ENCODE data around the gene ARHGEF37.
"Not testable (repeated sequence)": the region's sequence is repeated elsewhere in the genome, so short reads cannot be mapped to it uniquely, and the experiment has no call there.

Gene ARHGEF37

GRCh38 chr5:149564542-149565140, 16.7 kb upstream of the ARHGEF37 start:
- DNase-seq: not testable (repeated sequence)

GRCh38 chr5:149567226-149567625, 14.1 kb upstream of the ARHGEF37 start:
- DNase-seq: no peak

GRCh38 chr5:149572170-149572569, 9.1 kb upstream of the ARHGEF37 start:
- no peak for DNase-seq

- no peak for DNase-seq
These were observed 8.6 kb upstream of the ARHGEF37 start for GRCh38 chr5:149572576-149573231.

- no peak for DNase-seq
These were observed 6.2 kb upstream of the ARHGEF37 start for GRCh38 chr5:149575131-149575530.

DNA sequence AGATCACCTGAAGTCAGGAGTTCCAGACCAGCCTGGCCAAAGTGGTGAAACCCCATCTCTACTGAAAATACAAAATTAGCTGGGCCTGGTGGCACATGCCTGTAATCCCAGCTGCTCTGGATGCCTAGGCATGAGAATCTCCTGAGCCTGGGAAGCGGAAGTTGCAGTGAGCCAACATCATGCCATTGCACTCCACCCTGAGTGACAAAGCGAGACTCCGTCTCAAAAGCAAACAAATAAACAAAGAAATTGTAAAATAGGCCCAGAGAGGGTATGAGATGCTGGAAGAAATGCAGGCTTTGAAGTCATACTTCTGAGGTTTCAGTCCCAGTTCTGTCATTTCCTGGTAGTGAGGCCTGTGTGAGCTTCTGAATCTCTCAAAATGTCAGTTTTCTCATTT, 5.3 kb upstream of the ARHGEF37 start:
- DNase-seq: no peak

DNA sequence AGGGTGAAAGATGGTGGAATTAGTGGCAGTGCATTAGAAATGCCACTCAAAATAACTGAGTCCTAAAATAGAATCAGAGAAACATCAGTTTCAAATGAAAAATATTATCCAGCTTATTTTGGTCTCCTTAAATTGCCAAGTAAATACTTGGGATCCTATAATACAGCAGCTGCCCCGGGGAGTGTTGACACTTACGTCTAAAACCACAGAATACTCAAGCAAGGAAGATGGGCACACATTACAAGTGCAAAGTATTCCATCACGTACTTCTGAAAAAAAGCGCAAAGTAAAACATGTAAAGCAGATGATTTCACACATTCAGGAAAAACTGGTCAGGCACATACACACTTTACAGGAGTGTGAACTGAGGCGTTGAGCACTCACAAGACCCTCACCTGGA, 2.4 kb upstream of the ARHGEF37 start:
- no peak for DNase-seq

DNA sequence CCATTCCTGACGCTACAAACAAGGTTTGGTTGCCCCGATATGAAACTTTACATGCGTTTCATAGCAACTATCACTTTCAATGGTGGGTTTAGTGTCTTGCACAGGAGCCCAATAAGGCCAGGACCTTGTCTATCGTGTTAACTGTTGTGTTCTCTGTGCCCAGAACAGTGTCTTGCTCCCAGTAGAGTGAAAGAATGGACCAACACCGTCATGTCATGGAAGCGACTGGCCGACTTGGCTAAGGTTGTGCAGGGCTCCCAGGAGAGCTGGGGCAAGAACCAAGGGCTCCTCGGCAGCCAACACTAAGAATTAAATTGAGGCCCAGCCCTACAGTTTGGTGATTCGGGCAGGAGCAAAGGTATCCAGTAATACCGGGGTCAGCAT, 498 bp upstream of the ARHGEF37 start:
- no peak for DNase-seq

DNA sequence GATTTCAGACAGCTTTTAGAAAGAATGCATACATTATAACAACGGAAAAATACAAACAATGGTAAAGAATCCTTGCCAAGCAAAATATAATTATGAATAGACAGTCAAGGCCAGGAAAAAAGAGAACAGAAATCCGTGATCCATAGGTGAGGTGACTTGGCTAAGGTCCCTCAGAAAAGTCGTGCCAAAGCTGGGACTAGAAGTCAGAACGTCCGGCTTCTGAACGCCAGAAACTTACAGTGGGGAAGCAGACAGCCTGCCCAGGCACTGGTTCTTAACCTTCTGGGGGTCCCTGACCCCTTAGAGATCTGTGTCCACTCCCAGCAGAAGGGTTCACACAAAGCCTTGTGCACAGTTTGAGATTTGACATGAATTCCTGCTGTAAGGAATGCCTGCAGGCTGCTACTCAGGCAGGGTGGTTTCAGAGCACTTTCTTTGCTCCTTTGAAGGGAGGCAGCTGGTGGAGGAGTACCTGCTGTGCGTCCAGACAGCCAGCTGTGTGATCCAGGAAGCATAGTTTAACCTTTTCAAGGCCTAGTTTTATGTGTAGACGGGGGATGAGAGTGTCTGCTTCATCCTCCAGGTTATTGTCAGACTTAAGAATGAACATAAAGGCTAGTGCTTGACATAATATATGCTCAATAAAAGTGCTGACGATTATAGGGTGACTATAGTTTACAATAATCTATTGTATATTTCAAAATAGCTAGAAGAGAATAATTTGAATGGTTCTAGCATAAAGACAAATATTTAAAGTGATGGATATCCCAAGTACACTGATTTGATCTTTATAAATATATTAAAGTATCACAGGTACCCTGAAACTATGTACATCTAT, 852 bp downstream of the ARHGEF37 start:
- DNase-seq: no peak

DNA sequence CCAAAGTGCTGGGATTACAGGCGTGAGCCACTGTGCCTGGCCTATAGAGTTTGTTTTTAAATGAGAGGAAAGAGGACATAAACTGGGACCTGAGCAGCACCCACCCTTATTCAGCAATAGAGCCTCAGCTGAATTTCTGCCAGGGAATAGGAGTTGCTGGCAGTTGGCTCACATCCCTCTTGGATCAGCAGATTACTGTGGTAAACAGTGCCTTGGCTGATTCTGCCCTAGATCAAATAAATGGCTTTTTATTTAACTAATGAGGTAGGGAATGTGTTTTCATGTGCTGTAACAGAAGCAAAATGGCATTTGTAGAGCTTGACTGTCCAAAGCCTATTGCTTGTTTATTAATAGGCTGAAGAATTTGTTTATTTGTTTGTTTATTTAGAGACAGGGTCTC, 2.1 kb downstream of the ARHGEF37 start:
- no peak for DNase-seq

DNA sequence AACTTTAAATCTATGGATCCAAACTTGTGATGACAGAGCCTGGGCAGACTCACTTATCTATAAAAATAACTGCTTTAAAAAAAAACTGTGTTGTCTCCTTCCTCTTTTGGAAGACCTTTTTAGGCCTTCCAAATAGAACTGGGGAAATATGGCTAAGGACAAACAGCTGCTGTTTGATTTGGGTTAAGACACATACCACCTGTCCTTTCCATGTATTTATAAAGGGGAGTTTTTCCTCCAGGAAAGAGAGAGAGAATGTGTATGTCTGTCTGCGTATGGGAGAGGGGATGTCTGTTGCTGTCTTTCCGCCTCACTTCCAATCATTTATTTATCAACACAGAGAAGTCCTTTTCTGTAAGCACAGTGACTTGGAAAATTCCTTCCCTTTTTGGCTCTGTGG, 2.8 kb downstream of the ARHGEF37 start:
- no peak for DNase-seq

DNA sequence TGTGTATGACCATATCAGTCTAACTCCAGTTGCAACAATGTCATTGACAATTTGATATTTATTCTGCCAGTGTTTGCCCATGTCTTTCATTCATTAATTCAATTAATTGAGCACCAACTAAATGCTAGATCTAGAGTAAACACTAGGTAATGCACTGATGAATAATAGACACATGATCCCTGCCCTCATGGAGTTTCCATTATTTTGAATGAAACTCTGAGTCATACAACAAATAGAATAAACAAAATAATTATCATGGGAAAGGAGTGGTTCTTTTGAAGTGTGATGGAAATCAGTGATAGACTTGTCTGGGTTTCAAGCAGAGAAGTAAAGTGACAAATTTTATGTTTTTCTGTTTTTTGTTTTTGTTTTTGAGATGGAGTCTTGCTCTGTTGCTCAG, 4.6 kb downstream of the ARHGEF37 start:
- no peak for DNase-seq

DNA sequence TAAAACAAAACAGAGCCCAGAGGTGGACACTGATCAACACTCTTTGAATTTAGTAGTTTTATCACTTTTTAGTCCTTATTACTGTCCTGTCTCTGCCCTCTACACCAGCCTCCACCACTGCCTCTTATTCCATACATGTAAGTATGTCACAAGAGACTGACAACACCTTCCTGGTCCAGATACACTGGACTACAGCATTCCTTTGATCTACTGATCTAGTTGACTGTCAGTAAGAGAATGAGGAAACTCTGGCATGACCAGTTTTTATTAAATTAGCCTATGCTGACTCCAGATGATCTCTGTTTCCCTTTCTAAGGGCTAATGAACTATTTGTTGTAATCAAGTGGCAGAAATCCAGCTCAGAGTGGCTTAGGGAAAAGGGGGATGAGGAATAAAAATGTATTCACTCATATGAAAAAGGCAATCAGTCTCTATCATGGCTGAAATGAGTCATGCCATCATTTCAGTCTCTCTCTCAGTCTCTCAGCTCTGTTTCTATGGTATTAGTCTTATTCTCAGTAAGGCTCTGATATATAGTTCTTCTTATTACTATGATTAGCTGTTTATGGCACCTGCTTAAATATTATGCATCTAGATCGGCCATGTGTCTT, 5.5 kb downstream of the ARHGEF37 start:
- DNase-seq: no peak

DNA sequence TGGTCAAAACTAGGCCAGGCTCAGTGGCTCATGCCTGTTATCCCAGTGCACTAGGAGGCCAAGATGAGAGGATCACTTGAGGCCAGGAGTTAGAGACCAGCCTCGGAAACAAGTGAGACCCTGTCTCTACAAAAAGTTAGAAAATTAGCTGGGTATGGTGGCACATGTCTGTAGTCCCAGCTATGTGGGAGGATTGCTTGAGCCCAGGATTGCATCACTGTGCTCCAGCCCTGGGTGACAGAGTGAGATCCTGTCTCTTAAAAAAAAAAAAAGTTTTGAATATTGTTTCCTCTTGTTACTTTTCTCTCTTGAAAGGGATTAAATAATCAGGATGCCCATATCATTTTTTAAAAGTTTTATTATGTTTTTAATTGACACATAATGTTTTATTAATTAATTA, 7.6 kb downstream of the ARHGEF37 start:
- no peak for DNase-seq

- DNase-seq: no peak
These were observed 12.1 kb downstream of the ARHGEF37 start for GRCh38 chr5:149593370-149593769.

GRCh38 chr5:149594206-149594895, 13.1 kb downstream of the ARHGEF37 start:
- no peak for DNase-seq

- not testable (repeated sequence) for DNase-seq
These were observed 13.8 kb downstream of the ARHGEF37 start for GRCh38 chr5:149595105-149595504.

DNA sequence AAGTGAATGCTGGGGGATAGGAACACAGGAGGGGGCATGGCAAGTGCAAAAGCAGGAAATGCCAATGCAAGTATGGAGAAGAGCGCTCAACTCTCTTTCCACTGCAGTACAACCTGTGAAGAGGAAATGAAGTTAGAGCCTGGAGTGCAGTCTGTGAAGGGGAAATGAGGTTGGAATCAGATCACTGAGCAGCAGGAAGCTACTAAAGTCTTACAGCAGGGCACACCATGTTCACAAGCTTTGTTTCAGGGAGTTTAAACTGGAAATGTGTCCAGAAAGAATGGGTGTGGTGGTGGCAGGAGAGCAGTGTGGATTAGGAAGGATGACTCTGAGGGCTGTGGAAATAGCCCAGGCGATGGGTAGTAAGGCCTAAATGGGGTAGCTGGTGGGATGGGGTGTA, 15.4 kb downstream of the ARHGEF37 start:
- no peak for DNase-seq

- DNase-seq: no peak
These were observed 16.3 kb downstream of the ARHGEF37 start for GRCh38 chr5:149597618-149598017.

DNA sequence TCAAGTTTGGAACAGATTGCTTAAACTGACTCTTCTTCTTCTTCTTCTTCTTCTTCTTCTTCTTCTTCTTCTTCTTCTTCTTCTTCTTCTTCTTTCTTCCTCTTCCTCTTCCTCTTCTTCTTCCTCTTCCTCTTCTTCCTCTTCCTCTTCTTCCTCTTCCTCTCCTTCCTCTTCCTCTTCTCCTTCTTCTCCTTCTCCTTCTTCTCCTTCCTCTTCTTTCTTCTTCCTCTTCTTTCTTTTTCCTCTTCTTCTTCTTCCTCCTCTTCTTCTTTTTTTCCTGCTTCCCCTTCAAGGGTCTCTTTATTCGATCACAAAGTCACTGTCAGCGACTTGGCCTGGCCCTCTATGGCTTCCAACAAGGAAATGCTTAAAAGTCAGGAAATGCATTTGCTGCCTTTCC, 16.9 kb downstream of the ARHGEF37 start:
- DNase-seq: not testable (repeated sequence)

GRCh38 chr5:149598966-149599365, 17.7 kb downstream of the ARHGEF37 start:
- no peak for DNase-seq

GRCh38 chr5:149599375-149599774, 18.1 kb downstream of the ARHGEF37 start:
- DNase-seq: no peak

- no peak for DNase-seq
These were observed 19.6 kb downstream of the ARHGEF37 start for GRCh38 chr5:149600932-149601331.

Data from activated naive CD4-positive, alpha-beta T cell (primary cell).